ENCODE measurements around the gene TRAPPC2L.

GRCh38 chr16:88839745-88840599 lies 17.0 kb upstream of the TRAPPC2L start:
- TF ChIP-seq, protein P1, sequence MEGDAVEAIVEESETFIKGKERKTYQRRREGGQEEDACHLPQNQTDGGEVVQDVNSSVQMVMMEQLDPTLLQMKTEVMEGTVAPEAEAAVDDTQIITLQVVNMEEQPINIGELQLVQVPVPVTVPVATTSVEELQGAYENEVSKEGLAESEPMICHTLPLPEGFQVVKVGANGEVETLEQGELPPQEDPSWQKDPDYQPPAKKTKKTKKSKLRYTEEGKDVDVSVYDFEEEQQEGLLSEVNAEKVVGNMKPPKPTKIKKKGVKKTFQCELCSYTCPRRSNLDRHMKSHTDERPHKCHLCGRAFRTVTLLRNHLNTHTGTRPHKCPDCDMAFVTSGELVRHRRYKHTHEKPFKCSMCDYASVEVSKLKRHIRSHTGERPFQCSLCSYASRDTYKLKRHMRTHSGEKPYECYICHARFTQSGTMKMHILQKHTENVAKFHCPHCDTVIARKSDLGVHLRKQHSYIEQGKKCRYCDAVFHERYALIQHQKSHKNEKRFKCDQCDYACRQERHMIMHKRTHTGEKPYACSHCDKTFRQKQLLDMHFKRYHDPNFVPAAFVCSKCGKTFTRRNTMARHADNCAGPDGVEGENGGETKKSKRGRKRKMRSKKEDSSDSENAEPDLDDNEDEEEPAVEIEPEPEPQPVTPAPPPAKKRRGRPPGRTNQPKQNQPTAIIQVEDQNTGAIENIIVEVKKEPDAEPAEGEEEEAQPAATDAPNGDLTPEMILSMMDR (conservative IDR thresholded peaks at IDR 0.05; ENCODE audit: low read length), result no peak
- no peak for TF ChIP-seq EZH2phosphoT487 (IDR thresholded peaks at IDR 0.05; ENCODE audit: borderline replicate concordance, low read depth, low read length)
